Mesenchymal stem cell (in vitro differentiated cells and primary cell): ENCODE measurements around the gene UTP3. TPM values are rescaled to one million over a fixed set of nuclear protein-coding genes. Genes with fewer than 3 reads are reported as not detected.
A peak's percentile ranks its signal among the peaks of the same experiment; 100 is the strongest.
"Not testable (repeated sequence)": the region's sequence is repeated elsewhere in the genome, so short reads cannot be mapped to it uniquely, and the experiment has no call there.

Source experiments
- DNase-seq: peaks from one replicate; pipeline ENCODE4 v3.0.0-alpha.2; 2013
- H2AFZ ChIP-seq: one replicate; pipeline ENCODE4 v1.6.1; 2013; ENCODE audit warnings: low read depth, mild to moderate bottlenecking, control low read depth, inconsistent platforms, low read length, moderate library complexity
- H2AK5ac ChIP-seq: 2 replicates; pipeline ENCODE4 v1.6.1; 2013; ENCODE audit warnings: low read length, moderate library complexity, mild to moderate bottlenecking, inconsistent platforms; ENCODE audit not compliant: severe bottlenecking
- H2BK120ac ChIP-seq: one replicate; pipeline ENCODE4 v1.6.1; 2013; ENCODE audit warnings: low read depth, mild to moderate bottlenecking, inconsistent platforms, low read length, moderate library complexity
- H2BK12ac ChIP-seq, 2 experiments: one replicate each; pipeline ENCODE4 v1.6.1; 2013; ENCODE audit warnings: inconsistent platforms in 2 of 2, low read length in 2 of 2, mild to moderate bottlenecking in 2 of 2, moderate library complexity in 2 of 2, control low read depth in 1 of 2
- H2BK15ac ChIP-seq: one replicate; pipeline ENCODE4 v1.6.1; 2013; ENCODE audit warnings: mild to moderate bottlenecking, low read depth, inconsistent platforms; ENCODE audit not compliant: poor library complexity, severe bottlenecking
- H2BK5ac ChIP-seq: 2 replicates; pipeline ENCODE4 v1.6.1; 2013; ENCODE audit warnings: low read depth, mild to moderate bottlenecking, low read length, control low read depth, inconsistent platforms; ENCODE audit not compliant: poor library complexity, severe bottlenecking
- H3K14ac ChIP-seq, 2 experiments: one replicate each; pipeline ENCODE4 v1.6.1; 2013; ENCODE audit warnings: inconsistent platforms in 2 of 2, low read length in 2 of 2, control low read depth in 1 of 2, mild to moderate bottlenecking in 1 of 2, moderate library complexity in 1 of 2
- H3K18ac ChIP-seq, 2 experiments: one replicate each; pipeline ENCODE4 v1.6.1; 2013; ENCODE audit warnings: inconsistent platforms in 2 of 2, low read length in 2 of 2, control low read depth in 1 of 2, low read depth in 1 of 2, mild to moderate bottlenecking in 1 of 2
- H3K23ac ChIP-seq, 2 experiments: one replicate each; pipeline ENCODE4 v1.6.1; 2013; ENCODE audit warnings: inconsistent platforms in 2 of 2, low read length in 2 of 2, mild to moderate bottlenecking in 2 of 2, moderate library complexity in 2 of 2, control low read depth in 1 of 2
- H3K27ac ChIP-seq: 2 replicates; pipeline ENCODE4 v1.5.1; 2013; ENCODE audit warnings: mild to moderate bottlenecking, moderate library complexity, low read length, control low read depth, inconsistent platforms; ENCODE audit not compliant: poor library complexity, severe bottlenecking
- H3K27me3 ChIP-seq, 2 experiments: 2 replicates each; pipeline versions ENCODE4 v1.6.1 to v1.7.0; 2013; ENCODE audit warnings: low read length in 2 of 2, mild to moderate bottlenecking in 2 of 2, moderate library complexity in 2 of 2, control low read depth in 1 of 2, inconsistent platforms in 1 of 2; ENCODE audit not compliant: control insufficient read depth in 1 of 2, insufficient read depth in 1 of 2
- H3K36me3 ChIP-seq, 2 experiments: 2 replicates each; pipeline versions ENCODE4 v1.6.1 to v1.7.0; 2013; ENCODE audit warnings: low read length in 2 of 2, control low read depth in 1 of 2, inconsistent platforms in 1 of 2, low read depth in 1 of 2, mild to moderate bottlenecking in 1 of 2; ENCODE audit not compliant: insufficient read depth in 2 of 2, control insufficient read depth in 1 of 2
- H3K4ac ChIP-seq, 2 experiments: one replicate each; pipeline ENCODE4 v1.6.1; 2013; ENCODE audit warnings: inconsistent platforms in 2 of 2, low read length in 2 of 2, mild to moderate bottlenecking in 2 of 2, moderate library complexity in 2 of 2, control low read depth in 1 of 2, low read depth in 1 of 2
- H3K4me1 ChIP-seq: 2 replicates; pipeline ENCODE4 v1.6.1; 2013; ENCODE audit warnings: low read depth, low read length, control low read depth; ENCODE audit not compliant: control insufficient read depth, insufficient read depth
- H3K4me2 ChIP-seq: 2 replicates; pipeline ENCODE4 v1.6.1; 2013; ENCODE audit warnings: low read length, mild to moderate bottlenecking, inconsistent platforms; ENCODE audit not compliant: poor library complexity, severe bottlenecking
- H3K4me3 ChIP-seq, 2 experiments: 2 replicates each; pipeline versions ENCODE4 v1.5.1 to v1.7.0; 2013; ENCODE audit warnings: low read length in 2 of 2, mild to moderate bottlenecking in 2 of 2, control low read depth in 1 of 2, low read depth in 1 of 2; ENCODE audit not compliant: insufficient read depth in 1 of 2
- H3K79me1 ChIP-seq: replicated peaks from 2 replicates; pipeline ENCODE4 v1.6.1; 2013; ENCODE audit warnings: mild to moderate bottlenecking, control low read depth, low read length, inconsistent platforms; ENCODE audit not compliant: poor library complexity, severe bottlenecking
- H3K9ac ChIP-seq: 2 replicates; pipeline ENCODE4 v1.7.0; 2013; ENCODE audit warnings: mild to moderate bottlenecking, low read length, moderate library complexity
- H3K9me3 ChIP-seq: 2 replicates; pipeline ENCODE4 v1.7.0; 2013; ENCODE audit warnings: mild to moderate bottlenecking, low read length; ENCODE audit not compliant: control insufficient read depth
- H4K8ac ChIP-seq: one replicate; pipeline ENCODE4 v1.6.1; 2013; ENCODE audit warnings: inconsistent platforms, mild to moderate bottlenecking, low read length, moderate library complexity
- H4K91ac ChIP-seq: one replicate; pipeline ENCODE4 v1.6.1; 2013; ENCODE audit warnings: mild to moderate bottlenecking, low read length, inconsistent platforms
- WGBS: methylation state at CpG from one replicate; pipeline ENCODE4 v1.1.7; 2013; ENCODE audit warnings: mixed read lengths; 5-methylcytosine and 5-hydroxymethylcytosine counted together
- polyA plus RNA-seq, 2 experiments: library from polyadenylated mRNA; stranded (reverse); fragments of 200-250 nt; gene quantifications; one replicate each; pipeline ENCODE4 v1.2.3, GENCODE V29; 2013

UTP3 gene, protein sequence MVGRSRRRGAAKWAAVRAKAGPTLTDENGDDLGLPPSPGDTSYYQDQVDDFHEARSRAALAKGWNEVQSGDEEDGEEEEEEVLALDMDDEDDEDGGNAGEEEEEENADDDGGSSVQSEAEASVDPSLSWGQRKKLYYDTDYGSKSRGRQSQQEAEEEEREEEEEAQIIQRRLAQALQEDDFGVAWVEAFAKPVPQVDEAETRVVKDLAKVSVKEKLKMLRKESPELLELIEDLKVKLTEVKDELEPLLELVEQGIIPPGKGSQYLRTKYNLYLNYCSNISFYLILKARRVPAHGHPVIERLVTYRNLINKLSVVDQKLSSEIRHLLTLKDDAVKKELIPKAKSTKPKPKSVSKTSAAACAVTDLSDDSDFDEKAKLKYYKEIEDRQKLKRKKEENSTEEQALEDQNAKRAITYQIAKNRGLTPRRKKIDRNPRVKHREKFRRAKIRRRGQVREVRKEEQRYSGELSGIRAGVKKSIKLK
- polyA plus RNA-seq (2013, experiment 1 of 2) = 36.2 TPM
- 37.0 TPM for polyA plus RNA-seq (2013, experiment 2 of 2)

DNA sequence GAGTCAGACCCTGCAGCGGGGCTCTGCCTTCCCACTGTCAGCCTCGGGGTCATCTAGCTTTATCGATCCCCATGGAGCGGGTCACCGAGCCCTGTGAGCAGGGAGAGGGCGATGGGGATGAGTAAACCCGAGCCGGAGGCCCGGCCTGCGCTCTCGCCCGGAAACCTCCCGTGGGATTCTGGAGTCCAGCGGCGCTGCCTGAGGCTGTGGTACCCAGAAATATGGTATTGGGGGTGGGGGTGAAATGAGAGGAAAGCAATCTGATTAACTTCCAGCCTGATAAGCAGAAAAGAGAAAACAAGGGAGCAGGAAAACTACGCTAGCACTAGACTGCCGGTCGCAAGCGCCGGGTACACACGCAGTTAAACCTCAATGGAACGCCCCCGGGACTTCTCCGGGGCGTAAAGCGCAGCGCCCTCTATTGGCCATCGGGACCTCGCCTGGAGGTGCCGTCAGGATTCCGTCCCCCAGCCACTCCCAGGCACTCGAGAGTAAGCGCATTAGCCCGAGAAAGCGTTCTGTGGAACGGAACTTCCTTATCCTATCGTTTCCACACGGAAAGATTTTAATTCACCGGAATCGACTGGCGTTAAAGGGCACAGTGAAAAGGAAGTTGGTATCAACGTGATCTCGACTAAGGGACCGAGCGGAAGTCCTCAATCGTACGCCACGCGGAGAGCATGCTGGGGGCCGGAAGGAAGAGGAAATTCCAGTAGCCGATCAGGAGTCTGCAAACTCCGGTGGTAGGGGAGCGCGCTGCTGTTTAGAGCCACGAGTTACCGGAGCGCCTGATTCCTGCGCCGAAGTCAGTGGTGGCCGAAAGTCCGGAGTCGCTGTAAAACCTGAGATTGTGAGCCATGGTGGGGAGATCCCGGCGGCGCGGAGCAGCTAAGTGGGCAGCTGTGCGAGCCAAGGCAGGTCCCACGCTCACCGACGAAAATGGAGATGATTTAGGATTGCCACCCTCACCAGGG lies at the start of gene UTP3:
Gene UTP3 (plus strand): TSS at position 712 of the 974 bp plus-strand sequence. CDS start 146 bp downstream, at position 858.
- under 1% methylated on average over 70 of the region's 70 CpGs for WGBS
- DNase-seq = peak; percentile 99
- H3K9ac ChIP-seq = peak within 1 kb of the TSS; percentile 93

DNA sequence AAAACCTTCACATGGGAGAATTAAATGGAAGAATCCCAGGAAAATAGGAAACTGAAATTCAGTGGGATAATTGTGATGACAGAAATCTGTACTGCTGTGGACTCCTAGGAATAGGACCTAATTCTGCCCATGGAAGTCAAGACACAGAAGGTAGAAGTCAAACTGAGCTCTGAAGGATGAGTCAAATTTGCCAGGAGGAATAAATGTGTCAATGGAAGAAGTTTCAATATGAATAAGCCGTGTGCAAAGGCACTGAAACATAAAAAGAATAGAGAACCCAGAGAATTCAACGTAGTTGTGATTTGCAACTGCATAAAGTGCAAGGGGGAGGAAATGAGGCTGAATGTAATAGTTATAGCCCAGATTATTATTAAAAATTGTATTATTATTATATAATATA lies 48.1 kb upstream of the UTP3 start:
- H3K36me3 ChIP-seq = no peaks in the 10 kb centered on the region
- no peak overlapping the region for H2BK120ac ChIP-seq
- H3K18ac ChIP-seq = no peak overlapping the region
- H4K8ac ChIP-seq = no peak overlapping the region
- no peak overlapping the region for H2BK15ac ChIP-seq
- H3K23ac ChIP-seq = no peak overlapping the region
- H4K91ac ChIP-seq = no peak overlapping the region
- H3K4me1 ChIP-seq = no peaks in the 10 kb centered on the region
- 89% methylated on average over 2 of the region's 2 CpGs for WGBS
- H3K4ac ChIP-seq = no peak overlapping the region
- no peak overlapping the region for H3K14ac ChIP-seq
- H3K4me3 ChIP-seq = no peak overlapping the region
- H3K79me1 ChIP-seq = no peaks in the 10 kb centered on the region
- DNase-seq = no peak
- H2BK5ac ChIP-seq = no peak overlapping the region
- H3K9me3 ChIP-seq = no peaks in the 10 kb centered on the region
- no peak overlapping the region for H2AFZ ChIP-seq
- H3K27me3 ChIP-seq = no peaks in the 10 kb centered on the region
- no peak overlapping the region for H3K27ac ChIP-seq
- H2BK12ac ChIP-seq = no peak overlapping the region
- H3K4me2 ChIP-seq = no peak overlapping the region
- no peak overlapping the region for H2AK5ac ChIP-seq
- H3K9ac ChIP-seq = no peak overlapping the region

More for the DNA sequence above, at the start of gene UTP3:
- peak within 1 kb of the TSS; percentile 44 for H2BK15ac ChIP-seq
- H2AFZ ChIP-seq = peak within 1 kb of the TSS; percentile 49
- H2BK5ac ChIP-seq = no peak within 1 kb of the TSS
- H3K27me3 ChIP-seq = no peaks in the 10 kb centered on the region
- H3K79me1 ChIP-seq = no peaks in the 10 kb centered on the region
- H4K8ac ChIP-seq = peak within 1 kb of the TSS; percentile 99
- H3K4ac ChIP-seq = peak within 1 kb of the TSS; percentile 29 to 89
- H2AK5ac ChIP-seq = no peak within 1 kb of the TSS
- H4K91ac ChIP-seq = peak within 1 kb of the TSS; percentile 77
- peaks cover 0 to 24% of the 10 kb centered on the region in 2 experiments for H3K36me3 ChIP-seq
- H2BK120ac ChIP-seq = peak within 1 kb of the TSS; percentile 76
- no peaks in the 10 kb centered on the region for H3K9me3 ChIP-seq
- H3K4me3 ChIP-seq = peak within 1 kb of the TSS; percentile 87 to 93
- H3K4me2 ChIP-seq = peak within 1 kb of the TSS; percentile 84
- H3K23ac ChIP-seq = no peak within 1 kb of the TSS
- no peak within 1 kb of the TSS for H2BK12ac ChIP-seq
- peak within 1 kb of the TSS; percentile 81 to 82 for H3K18ac ChIP-seq
- H3K14ac ChIP-seq = peak within 1 kb of the TSS in 1 of 2 experiments; percentile 39
- peaks cover 3% of the 10 kb centered on the region for H3K4me1 ChIP-seq
- peak within 1 kb of the TSS; percentile 94 for H3K27ac ChIP-seq

DNA sequence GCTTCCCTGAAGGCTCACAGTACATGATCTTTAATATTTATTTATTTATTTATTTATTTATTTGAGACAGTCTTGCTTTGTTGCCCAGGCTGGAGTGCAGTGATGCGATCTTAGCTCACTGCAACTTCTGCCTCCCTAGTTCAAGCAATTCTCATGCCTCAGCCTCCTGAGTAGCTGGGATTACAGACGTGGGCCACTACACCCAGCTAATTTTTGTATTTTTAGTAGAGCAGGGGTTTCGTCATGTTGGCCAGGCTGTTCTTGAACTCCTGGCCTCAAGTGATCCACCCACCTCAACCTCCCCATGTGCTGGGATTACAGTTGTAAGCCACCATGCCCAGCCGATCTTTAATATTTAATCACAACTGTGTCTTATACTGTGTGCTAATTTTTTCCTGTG lies 37.6 kb upstream of the UTP3 start:
- not testable (repeated sequence) for H4K8ac ChIP-seq, H3K36me3 ChIP-seq
- 81% methylated on average over 3 of the region's 4 CpGs for WGBS

More for the DNA sequence above, 37.6 kb upstream of the UTP3 start:
- H2BK15ac ChIP-seq, DNase-seq, H3K4me2 ChIP-seq, H3K4me1 ChIP-seq, H2BK5ac ChIP-seq, H4K91ac ChIP-seq, H3K4me3 ChIP-seq, H3K23ac ChIP-seq, H3K18ac ChIP-seq, H3K79me1 ChIP-seq, H2BK120ac ChIP-seq, H2AFZ ChIP-seq, H2BK12ac ChIP-seq, H3K27me3 ChIP-seq, H3K27ac ChIP-seq, H3K9me3 ChIP-seq, H3K4ac ChIP-seq, H3K14ac ChIP-seq, H2AK5ac ChIP-seq, H3K9ac ChIP-seq: not testable (repeated sequence)
